MM.1S (cell line): ENCODE data around the gene DAND5.
A peak's percentile ranks its signal among the peaks of the same experiment; 100 is the strongest.

Source experiments
- CTCF ChIP-seq: fragments of 300-600 bp; sonication (generic); IDR thresholded peaks from 2 replicates; pipeline ENCODE4 v1.5.1; 2016; ENCODE audit warnings: antibody characterized with exemption, low read length, mixed read lengths
- EZH2 ChIP-seq: fragments of 300-600 bp; sonication (generic); optimal IDR thresholded peaks from 2 replicates; pipeline ENCODE3; 2017; ENCODE audit warnings: low read depth, mild to moderate bottlenecking, antibody characterized with exemption, low read length, mixed read lengths
- EZH2phosphoT487 ChIP-seq: fragments of 300-600 bp; sonication (generic); IDR thresholded peaks from 2 replicates; pipeline ENCODE4 v1.6.1; 2018; ENCODE audit warnings: antibody characterized with exemption, low read length

GRCh38 chr19:13010038-13010991 lies 40.9 kb downstream of the DAND5 start:
- TF ChIP-seq CTCF (no peak), EZH2 (peak; percentile 1), EZH2phosphoT487 (no peak)
